ENCODE measurements around the gene ATP11A.
"Not testable (repeated sequence)": the region's sequence is repeated elsewhere in the genome, so short reads cannot be mapped to it uniquely, and the experiment has no call there.

ATP11A gene

DNA sequence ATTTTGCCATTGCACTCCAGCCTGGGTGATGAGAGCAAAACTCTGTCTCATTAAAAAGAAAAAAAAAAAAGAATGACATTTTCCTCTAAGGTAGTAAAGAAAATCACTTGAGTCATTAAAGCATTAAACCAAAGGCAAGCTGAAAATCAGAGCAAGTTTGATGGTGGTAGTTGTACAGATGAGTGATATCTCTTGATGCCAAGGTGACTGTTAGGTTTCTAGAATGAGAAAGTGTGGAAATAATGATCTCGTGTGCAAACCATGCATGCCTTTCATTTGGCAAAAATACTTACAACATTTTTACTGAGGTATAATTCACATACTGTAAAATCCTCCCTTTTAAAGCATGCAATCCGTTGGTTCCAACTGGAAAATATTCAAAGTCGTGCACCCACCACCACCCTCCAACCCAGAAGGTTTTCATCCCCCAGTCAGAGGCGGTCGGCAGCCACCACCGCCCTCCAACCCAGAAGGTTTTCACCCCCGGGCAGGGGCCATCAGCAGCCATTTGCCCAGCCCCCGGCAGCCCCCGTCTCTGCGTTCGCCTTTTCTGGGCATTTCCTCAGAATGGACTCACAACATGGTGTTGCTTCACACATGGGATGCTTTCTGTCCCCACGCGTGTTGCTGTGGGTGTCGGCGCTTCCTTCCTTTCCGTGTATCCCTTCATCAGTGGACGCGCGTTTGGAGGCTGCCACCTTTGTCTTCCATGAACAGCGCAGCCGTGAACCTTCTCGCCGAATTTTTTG, 90.2 kb downstream of the ATP11A start:
- DNase-seq = peak; percentile 43

- DNase-seq = no peak
These were observed 91.4 kb downstream of the ATP11A start for GRCh38 chr13:112781287-112781686.

DNA sequence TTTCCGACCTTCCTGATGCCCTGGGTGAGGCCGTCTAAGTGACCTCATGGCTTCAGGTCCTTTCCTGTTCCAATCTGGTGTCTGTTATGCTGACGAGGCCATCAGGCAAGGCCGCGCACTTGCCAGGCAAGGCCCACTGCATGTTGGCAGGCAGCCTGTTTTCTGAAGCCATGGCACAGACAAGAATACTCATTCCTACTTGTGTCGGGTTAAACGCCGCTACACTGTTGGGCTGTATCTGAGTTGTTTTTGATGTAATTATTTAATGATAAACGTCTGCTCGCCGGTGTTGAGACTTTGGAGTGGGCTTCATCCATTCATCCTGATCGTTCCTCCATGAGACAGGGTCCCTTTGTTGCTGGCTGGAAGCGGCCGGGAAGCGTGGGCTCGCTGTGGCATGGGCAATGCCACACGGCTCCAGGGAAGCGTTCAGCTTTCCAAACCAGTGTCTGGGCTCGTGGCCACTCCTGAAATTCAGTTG, 92.1 kb downstream of the ATP11A start:
- DNase-seq = no peak

DNA sequence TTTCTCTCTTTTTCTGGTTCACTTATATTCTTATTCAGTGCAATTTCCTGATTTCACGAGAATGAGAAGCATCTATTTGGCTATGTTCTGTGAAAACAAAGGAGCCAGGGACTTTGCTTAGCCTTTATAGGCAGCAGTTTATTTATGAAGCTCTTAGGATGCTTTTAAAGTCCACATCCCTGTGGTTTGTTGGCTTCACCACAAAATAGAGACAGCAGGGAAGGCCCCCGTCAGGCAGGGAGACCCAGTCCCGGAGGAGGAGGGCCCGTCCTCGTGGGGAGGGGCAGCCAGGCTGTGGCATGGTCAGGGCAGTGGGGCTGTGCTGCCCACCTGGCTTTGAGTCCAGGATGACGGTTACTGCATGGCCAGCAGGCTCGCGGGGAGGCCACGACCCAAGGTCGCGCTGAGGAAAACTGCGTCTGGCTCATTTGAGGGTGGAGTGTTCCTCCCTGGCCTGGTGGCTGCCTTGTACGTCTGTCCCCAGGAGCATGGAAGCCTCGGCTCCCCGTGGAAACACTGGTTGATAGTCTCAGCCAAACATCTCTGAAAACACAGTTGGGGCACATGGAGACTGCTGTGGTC, 92.7 kb downstream of the ATP11A start:
- no peak for DNase-seq

GRCh38 chr13:112783135-112783977, 93.5 kb downstream of the ATP11A start:
- peak; percentile 76 for DNase-seq

DNA sequence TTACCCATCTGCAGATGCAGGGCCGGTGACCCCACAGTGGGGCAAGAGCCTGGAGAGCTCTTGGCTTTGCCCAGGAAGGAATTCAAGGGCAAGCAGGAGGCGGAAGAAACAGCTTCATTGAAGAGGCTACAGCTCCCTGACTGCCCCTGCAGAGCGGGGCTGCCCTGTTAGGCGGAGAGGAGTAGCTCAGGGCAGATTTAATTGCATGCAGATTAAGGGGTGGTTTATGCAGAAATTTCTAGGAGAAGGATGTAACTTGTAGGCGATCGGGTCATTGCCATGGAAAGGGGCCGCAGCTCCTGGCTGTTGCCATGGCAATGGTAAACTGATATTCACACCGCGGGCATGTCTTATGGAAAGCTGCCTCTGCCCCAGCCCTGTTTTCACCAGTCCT, 94.1 kb downstream of the ATP11A start:
- DNase-seq = no peak

- DNase-seq = no peak
These were observed 95.1 kb downstream of the ATP11A start for GRCh38 chr13:112784811-112785482.

DNA sequence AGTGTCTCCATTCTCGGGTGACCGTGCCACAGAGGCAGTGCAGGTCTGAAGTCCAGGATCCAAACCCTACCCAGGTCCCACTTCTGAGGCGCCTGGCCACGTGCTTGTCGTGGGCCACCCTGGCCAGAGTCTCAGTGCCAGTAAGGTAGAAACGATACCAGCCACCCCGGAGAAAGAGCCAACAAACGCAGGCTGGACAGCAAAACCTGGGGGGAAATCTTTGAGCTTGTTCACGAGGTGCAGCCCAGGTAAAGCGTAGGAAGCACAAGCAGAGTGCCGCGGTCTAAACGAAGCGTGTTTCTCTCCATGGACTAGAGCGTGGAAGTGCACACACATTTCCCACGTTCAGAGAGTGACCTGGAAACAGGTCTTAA, 95.6 kb downstream of the ATP11A start:
- no peak for DNase-seq

- not testable (repeated sequence) for DNase-seq
These were observed 97.0 kb downstream of the ATP11A start for GRCh38 chr13:112786810-112787209.

GRCh38 chr13:112790735-112791641, 101.2 kb downstream of the ATP11A start:
- no peak for DNase-seq

- DNase-seq = no peak
These were observed 102.0 kb downstream of the ATP11A start for GRCh38 chr13:112791663-112792440.

DNA sequence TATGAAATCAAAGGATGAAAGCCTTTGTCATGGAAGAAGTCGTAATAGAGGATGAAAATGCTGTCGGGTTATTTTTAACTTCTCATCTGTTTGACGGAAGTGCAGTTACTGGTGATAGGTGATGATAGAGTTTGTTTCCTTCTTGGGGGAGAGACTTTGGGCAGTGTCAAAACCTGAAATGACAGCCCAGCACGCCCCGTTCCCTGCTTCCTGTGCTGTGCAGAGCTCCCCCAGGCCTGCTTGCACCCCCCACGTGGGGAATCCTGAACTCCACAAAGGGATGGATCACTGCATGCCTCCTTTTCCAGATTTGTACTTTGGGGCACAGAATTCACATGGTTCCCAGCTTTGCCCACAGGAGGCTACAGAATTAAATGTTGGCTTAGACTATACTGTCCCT, 102.7 kb downstream of the ATP11A start:
- DNase-seq = no peak

DNA sequence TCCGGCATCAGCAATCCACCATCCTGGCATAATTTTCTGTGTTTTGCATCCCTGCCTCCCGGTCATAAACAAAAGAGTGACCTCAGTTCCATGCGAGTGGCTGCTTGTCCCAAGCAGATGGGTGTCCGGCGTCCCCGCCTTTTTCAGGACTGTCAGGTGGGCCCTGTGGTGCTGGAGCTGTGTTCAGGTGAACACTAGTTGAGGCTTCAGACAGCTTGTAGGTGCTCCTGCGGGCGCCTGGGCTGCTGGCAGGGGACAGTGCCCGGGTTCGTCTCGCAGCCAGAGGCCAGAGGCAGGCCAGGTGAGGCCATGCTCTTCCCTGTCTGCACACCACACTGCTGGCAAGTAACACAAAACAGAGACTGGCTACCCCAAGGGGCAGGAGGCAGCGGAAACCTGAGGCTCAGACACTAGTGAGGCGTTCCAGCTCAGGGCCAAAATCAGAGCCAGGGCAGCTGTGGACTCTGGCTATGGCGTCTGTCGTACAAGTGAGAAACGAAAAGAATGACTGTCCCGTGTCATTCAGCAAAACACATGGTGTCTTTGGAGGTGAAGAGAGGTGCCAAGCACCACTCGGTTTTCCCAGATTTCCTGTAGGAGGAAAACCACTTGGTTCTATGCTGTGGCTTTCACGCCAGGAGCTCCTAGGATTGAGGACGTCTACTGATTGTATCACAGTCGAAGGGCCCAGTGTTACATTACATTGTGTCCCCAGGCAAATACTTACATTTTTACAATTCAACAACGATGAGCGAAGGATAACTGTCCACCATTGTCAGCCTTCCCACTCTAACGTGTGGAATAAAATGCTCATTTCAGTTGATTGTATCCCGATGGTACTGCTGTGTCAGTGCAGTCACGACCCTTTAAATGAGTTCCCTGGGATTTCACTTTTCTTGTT, 104.0 kb downstream of the ATP11A start:
- no peak for DNase-seq

DNA sequence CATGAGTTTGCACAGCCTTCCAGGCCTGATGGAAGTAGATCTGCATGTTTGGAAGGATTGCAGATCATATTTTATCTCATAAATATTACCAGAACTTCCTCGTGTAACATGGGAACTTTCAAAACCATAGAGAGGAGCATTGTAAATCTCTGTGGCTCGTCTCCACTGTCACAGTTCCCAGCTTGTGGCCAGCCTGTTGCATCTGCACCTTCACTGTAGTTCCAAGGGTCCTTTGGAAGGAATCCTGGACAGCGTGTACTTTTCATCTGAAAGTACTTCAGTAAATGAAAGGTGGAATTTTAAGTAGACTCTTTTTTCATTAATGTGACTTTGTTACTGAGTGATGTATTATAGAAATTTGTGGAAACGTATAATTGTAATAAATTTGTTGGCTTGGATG, 105.4 kb downstream of the ATP11A start:
- no peak for DNase-seq

GRCh38 chr13:112796190-112796915, 106.5 kb downstream of the ATP11A start:
- DNase-seq = no peak

GRCh38 chr13:112799394-112799793, 109.6 kb downstream of the ATP11A start:
- no peak for DNase-seq

GRCh38 chr13:112800057-112800456, 110.2 kb downstream of the ATP11A start:
- no peak for DNase-seq

DNA sequence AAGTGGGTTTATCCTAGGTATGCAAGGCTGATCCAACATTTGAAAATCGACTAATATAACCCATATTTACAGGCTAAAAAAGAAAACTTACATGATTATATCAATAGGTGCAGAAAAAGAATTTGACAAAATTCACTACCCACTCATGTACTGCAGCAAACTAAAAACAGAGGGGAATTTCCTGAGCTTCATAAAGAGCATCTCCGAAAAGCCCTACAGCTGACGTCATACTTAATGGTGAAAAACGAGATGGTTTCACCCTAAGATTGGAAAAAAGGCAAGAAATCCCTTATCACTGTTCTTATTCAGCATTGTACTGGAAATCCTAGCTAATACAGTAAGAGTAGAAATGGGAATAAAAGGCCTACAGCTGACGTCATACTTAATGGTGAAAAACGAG, 111.0 kb downstream of the ATP11A start:
- not testable (repeated sequence) for DNase-seq

DNA sequence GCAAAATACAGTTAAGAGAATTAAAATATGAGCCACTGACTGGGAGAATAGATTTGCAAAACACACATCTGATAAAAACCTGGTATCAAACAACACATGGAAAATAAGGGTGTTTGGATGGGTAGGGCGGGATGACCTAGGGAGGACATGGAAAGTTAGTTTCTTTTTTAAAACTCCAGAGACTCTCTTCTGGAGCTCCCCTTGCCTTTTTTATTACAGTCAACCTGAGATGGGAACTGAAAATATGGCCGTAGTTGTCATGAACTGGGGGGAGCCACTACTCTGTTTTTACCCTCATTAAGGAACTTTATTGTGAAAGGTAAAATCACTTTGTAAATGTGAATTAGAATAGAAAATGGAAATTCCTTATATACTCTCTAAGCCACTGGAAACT, 113.0 kb downstream of the ATP11A start:
- no peak for DNase-seq
